Gastrocnemius medialis (tissue), 4 donors: ENCODE data around the gene SLFN13. TPM values are rescaled to one million over a fixed set of nuclear protein-coding genes. Genes with fewer than 3 reads are reported as not detected.

Experiments used
- ATAC-seq, 2 donors: fragments of 150-250 bp; one replicate each; pipeline ENCODE4 v1.9.1; 2016
- DNase-seq, 2 donors: peaks; one replicate each; pipeline ENCODE4 v3.0.0-alpha.2; 2019
- H3K27ac ChIP-seq, 4 donors: fragments of 200-600 bp; sonication (generic); 1 replicate in 1 of 4; 2 replicates in 3 of 4; pipeline ENCODE4 v1.5.1; 2016 to 2018; ENCODE audit warnings: mild to moderate bottlenecking in 2 of 4, moderate library complexity in 1 of 4
- H3K27me3 ChIP-seq, 3 donors: fragments of 200-600 bp; sonication (generic) in 2 of 3; 1 replicate in 1 of 3; 2 replicates in 2 of 3; pipeline versions ENCODE4 v1.5.1 to v1.6.0; 2016 to 2019; ENCODE audit warnings: mild to moderate bottlenecking in 1 of 3, moderate library complexity in 1 of 3
- H3K36me3 ChIP-seq, 2 donors: fragments of 200-600 bp; sonication (generic) in 1 of 2; one replicate each; pipeline ENCODE4 v1.5.1; 2017 to 2018
- H3K4me1 ChIP-seq, 2 donors: fragments of 200-600 bp; sonication (generic) in 1 of 2; one replicate each; pipeline ENCODE4 v1.5.1; 2016 to 2017; ENCODE audit warnings: mild to moderate bottlenecking in 2 of 2
- H3K4me3 ChIP-seq, 4 donors: fragments of 200-600 bp; sonication (generic) in 3 of 4; 1 replicate in 1 of 4; 2 replicates in 3 of 4; pipeline ENCODE4 v1.5.1; 2016 to 2019; ENCODE audit warnings: mild to moderate bottlenecking in 2 of 4
- H3K9me3 ChIP-seq, 3 donors: fragments of 200-600 bp; sonication (generic) in 2 of 3; 1 replicate in 1 of 3; 2 replicates in 2 of 3; pipeline ENCODE4 v1.5.1; 2016 to 2019
- CTCF ChIP-seq, 5 experiments: fragments of 450-650 bp in 3 of 5; fragments of 200-600 bp in 2 of 5; sonication (generic) in 2 of 5; IDR thresholded peaks in 4 of 5; conservative IDR thresholded peaks in 1 of 5; 1 replicate in 4 of 5; 2 replicates in 1 of 5; pipeline ENCODE4 v1.5.1; 2016 to 2019; ENCODE audit warnings: antibody characterized with exemption in 5 of 5, mild to moderate bottlenecking in 3 of 5, moderate library complexity in 3 of 5
- POLR2A ChIP-seq, 2 donors: fragments of 450-650 bp; IDR thresholded peaks; one replicate each; pipeline ENCODE4 v1.6.1; 2017; ENCODE audit warnings: antibody characterized with exemption in 2 of 2, mild to moderate bottlenecking in 2 of 2, moderate library complexity in 2 of 2
- in situ Hi-C, 4 donors: fragments of 200-750 bp; cut with MboI; loops; one replicate each; pipeline versions ENCODE4 v1.15.0 to v1.8.0; 2017; ENCODE audit warnings: low sequenced_read_pairs in 4 of 4
- intact Hi-C: fragments of 100-400 bp; cut with DNase I; formaldehyde crosslinking; loops from one replicate; pipeline ENCODE4 v1.15.1; 2023; ENCODE audit warnings: low total_unique reads
- total RNA-seq, 4 donors: library from RNA; depleted of rRNA; stranded (reverse); fragments of >200 nt; gene quantifications; one replicate each; pipeline versions ENCODE4 v1.1.0 to v1.2.3, GENCODE V29; 2016

The SLFN13 gene
- total RNA-seq, 4 donors from 2014 or later, result 0.05 to 1.2 (median 0.32) TPM

GRCh38 chr17:35453171-35453570 lies 4.6 kb upstream of the SLFN13 start:
- no peak for TF ChIP-seq POLR2A (IDR thresholded peaks at IDR 0.05)
- no peak for TF ChIP-seq CTCF (IDR thresholded peaks at IDR 0.05 in 4 of 5, conservative IDR thresholded peaks at IDR 0.05 in 1 of 5)
- Histone ChIP-seq H3K27ac (no peak overlapping the region), H3K9me3 (no peaks in the 10 kb centered on the region), H3K4me1 (peaks cover 0 to 5% of the 10 kb centered on the region in 2 donors), H3K27me3 (peaks cover 18 to 37% (median 24%) of the 10 kb centered on the region in 3 donors), H3K36me3 (no peaks in the 10 kb centered on the region), H3K4me3 (no peak overlapping the region)
- ATAC-seq, result no peak
- DNase-seq, result no peak
- in situ Hi-C loops (no loop called here), intact Hi-C loops (no loop called here)

GRCh38 chr17:35449371-35449931 lies 885 bp upstream of the SLFN13 start:
- intact Hi-C loops (no loop called here), in situ Hi-C loops (loop anchor here in 1 of 4 donors (25.0 kb wide), 1 partner anchor 88 kb away; the partner anchor contains the start of gene SLFN12L)
- no peak for DNase-seq
- Histone ChIP-seq H3K9me3 (no peaks in the 10 kb centered on the region), H3K36me3 (no peaks in the 10 kb centered on the region), H3K27me3 (peaks cover 28 to 47% (median 32%) of the 10 kb centered on the region in 3 donors), H3K4me1 (peaks cover 3 to 5% of the 10 kb centered on the region in 2 donors), H3K27ac (no peak overlapping the region), H3K4me3 (peak overlapping the region; percentile 4 to 62 (median 26))
- TF ChIP-seq POLR2A (IDR thresholded peaks at IDR 0.05) (no peak), CTCF (IDR thresholded peaks at IDR 0.05 in 4 of 5, conservative IDR thresholded peaks at IDR 0.05 in 1 of 5) (no peak)
- peak in 1 of 2 donors; percentile 11 for ATAC-seq

- in situ Hi-C loops (loop anchor here in 1 of 4 donors (25.0 kb wide), 1 partner anchor 88 kb away; the partner anchor contains the start of gene SLFN12L), intact Hi-C loops (no loop called here)
- DNase-seq (no peak), ATAC-seq (peak in 1 of 2 donors; percentile 44)
- H3K9me3 ChIP-seq, result no peaks in the 10 kb centered on the region
- TF ChIP-seq CTCF (IDR thresholded peaks at IDR 0.05 in 4 of 5, conservative IDR thresholded peaks at IDR 0.05 in 1 of 5) (no peak), POLR2A (IDR thresholded peaks at IDR 0.05) (no peak)
- peaks cover 28 to 47% (median 32%) of the 10 kb centered on the region in 3 donors for H3K27me3 ChIP-seq
- peaks cover 3 to 5% of the 10 kb centered on the region in 2 donors for H3K4me1 ChIP-seq
- H3K4me3 ChIP-seq, result peak overlapping the region in 3 of 4 donors; percentile 58 to 74 (median 62)
- H3K36me3 ChIP-seq, result no peaks in the 10 kb centered on the region
- H3K27ac ChIP-seq, result no peak overlapping the region
These were observed 297 bp upstream of the SLFN13 start for GRCh38 chr17:35448899-35449227.

GRCh38 chr17:35447499-35447898 lies 1.1 kb downstream of the SLFN13 start:
- DNase-seq (no peak), ATAC-seq (no peak)
- Histone ChIP-seq H3K4me3 (peak overlapping the region in 3 of 4 donors; percentile 58 to 74 (median 62)), H3K27ac (peak overlapping the region in 1 of 4 donors; percentile 47), H3K4me1 (peaks cover 3 to 5% of the 10 kb centered on the region in 2 donors), H3K9me3 (no peaks in the 10 kb centered on the region), H3K27me3 (peaks cover 28 to 42% (median 32%) of the 10 kb centered on the region in 3 donors), H3K36me3 (no peaks in the 10 kb centered on the region)
- in situ Hi-C loops (loop anchor here in 1 of 4 donors (25.0 kb wide), 1 partner anchor 90 kb away; the partner anchor contains the start of gene SLFN12L), intact Hi-C loops (no loop called here)
- TF ChIP-seq CTCF (IDR thresholded peaks at IDR 0.05 in 4 of 5, conservative IDR thresholded peaks at IDR 0.05 in 1 of 5) (no peak), POLR2A (IDR thresholded peaks at IDR 0.05) (no peak)
